Urinary bladder (tissue), 4 donors: ENCODE data around the gene METTL22. TPM values are rescaled to one million over a fixed set of nuclear protein-coding genes. Genes with fewer than 3 reads are reported as not detected.

Experiments
- DNase-seq: peaks from one replicate; pipeline ENCODE4 v3.0.0-alpha.2; 2015; ENCODE audit errors: extremely low spot score
- H3K27ac ChIP-seq: one replicate; pipeline ENCODE4 v1.5.1; 2013; ENCODE audit warnings: low read depth, mild to moderate bottlenecking, moderate library complexity
- H3K36me3 ChIP-seq: one replicate; pipeline ENCODE4 v1.6.1; 2013; ENCODE audit warnings: mild to moderate bottlenecking, moderate library complexity; ENCODE audit not compliant: insufficient read depth
- H3K4me1 ChIP-seq: one replicate; pipeline ENCODE4 v1.6.1; 2013; ENCODE audit warnings: mild to moderate bottlenecking, moderate library complexity; ENCODE audit not compliant: insufficient read depth
- H3K4me3 ChIP-seq: one replicate; pipeline ENCODE4 v1.5.1; 2013; ENCODE audit warnings: low read depth, low read length
- WGBS: extraction: QIAGEN DNeasy Blood & Tissue Kit; methylation state at CpG from one replicate; pipeline ENCODE4 v1.1.7; 2013; 5-methylcytosine and 5-hydroxymethylcytosine counted together
- polyA plus RNA-seq: library from polyadenylated mRNA; stranded (reverse); fragments of 200-250 nt; gene quantifications from one replicate; pipeline ENCODE4 v1.2.3, GENCODE V29; 2013
- total RNA-seq: library from RNA; depleted of rRNA; stranded (reverse); fragments of >200 nt; gene quantifications from one replicate; pipeline ENCODE4 v1.2.3, GENCODE V29; 2014
- donor health status: healthy with polysubstance abuse.
- donor health status: healthy.

METTL22 gene
- total and polyA plus RNA-seq, 2 donors, result 22.4 to 25.2 TPM

- WGBS, result 77% methylated on average over 9 of the region's 9 CpGs
- Histone ChIP-seq H3K27ac (no peak overlapping the region), H3K4me1 (no peaks in the 10 kb centered on the region), H3K36me3 (peaks cover 6% of the 10 kb centered on the region), H3K4me3 (no peak overlapping the region)
- no peak for DNase-seq
Observed at GRCh38 chr16:8631373-8631772, 9.9 kb downstream of the METTL22 start.

- Histone ChIP-seq H3K27ac (no peak overlapping the region), H3K4me3 (no peak overlapping the region), H3K36me3 (peaks cover 3% of the 10 kb centered on the region), H3K4me1 (no peaks in the 10 kb centered on the region)
- WGBS, result 68% methylated on average over 15 of the region's 15 CpGs
- DNase-seq, result no peak
Observed at GRCh38 chr16:8631818-8632465, 10.4 kb downstream of the METTL22 start.

GRCh38 chr16:8632675-8633182, 11.2 kb downstream of the METTL22 start:
- WGBS, result 83% methylated on average over 5 of the region's 5 CpGs
- H3K27ac ChIP-seq, result no peak overlapping the region
- no peak for DNase-seq
- no peak overlapping the region for H3K4me3 ChIP-seq
- peaks cover 4% of the 10 kb centered on the region for H3K36me3 ChIP-seq
- no peaks in the 10 kb centered on the region for H3K4me1 ChIP-seq

- 82% methylated on average over 18 of the region's 18 CpGs for WGBS
- Histone ChIP-seq H3K4me1 (no peaks in the 10 kb centered on the region), H3K4me3 (no peak overlapping the region)
Observed at GRCh38 chr16:8634991-8635736, 13.7 kb downstream of the METTL22 start.

GRCh38 chr16:8639694-8640093, 18.2 kb downstream of the METTL22 start:
- Histone ChIP-seq H3K4me3 (no peak overlapping the region), H3K27ac (no peak overlapping the region), H3K4me1 (no peaks in the 10 kb centered on the region), H3K36me3 (peaks cover 7% of the 10 kb centered on the region)
- WGBS, result 75% methylated on average over 13 of the region's 13 CpGs
- DNase-seq, result no peak

More at GRCh38 chr16:8634991-8635736, 13.7 kb downstream of the METTL22 start:
- no peak for DNase-seq
- Histone ChIP-seq H3K36me3 (peaks cover 4% of the 10 kb centered on the region), H3K27ac (no peak overlapping the region)

GRCh38 chr16:8641671-8642070, 20.2 kb downstream of the METTL22 start:
- peaks cover 7% of the 10 kb centered on the region for H3K36me3 ChIP-seq
- WGBS, result 70% methylated on average over 9 of the region's 9 CpGs
- no peak for DNase-seq
- H3K4me3 ChIP-seq, result no peak overlapping the region
- no peak overlapping the region for H3K27ac ChIP-seq
- no peaks in the 10 kb centered on the region for H3K4me1 ChIP-seq

GRCh38 chr16:8642146-8642545, 20.6 kb downstream of the METTL22 start:
- H3K4me3 ChIP-seq, result no peak overlapping the region
- no peak overlapping the region for H3K27ac ChIP-seq
- 88% methylated on average over 16 of the region's 16 CpGs for WGBS
- DNase-seq, result no peak
- H3K4me1 ChIP-seq, result no peaks in the 10 kb centered on the region
- H3K36me3 ChIP-seq, result peaks cover 7% of the 10 kb centered on the region

- H3K4me3 ChIP-seq, result no peak overlapping the region
- no peak for DNase-seq
- peaks cover 5% of the 10 kb centered on the region for H3K36me3 ChIP-seq
- no peak overlapping the region for H3K27ac ChIP-seq
- no peaks in the 10 kb centered on the region for H3K4me1 ChIP-seq
- WGBS, result 80% methylated on average over 29 of the region's 29 CpGs
Observed at GRCh38 chr16:8644211-8645140, 23.0 kb downstream of the METTL22 start.

- DNase-seq, result no peak
- no peak overlapping the region for H3K27ac ChIP-seq
- no peaks in the 10 kb centered on the region for H3K4me1 ChIP-seq
- 81% methylated on average over 11 of the region's 11 CpGs for WGBS
- no peak overlapping the region for H3K4me3 ChIP-seq
- peaks cover 5% of the 10 kb centered on the region for H3K36me3 ChIP-seq
Observed at GRCh38 chr16:8645141-8645521, 23.6 kb downstream of the METTL22 start.

GRCh38 chr16:8645831-8646230, 24.3 kb downstream of the METTL22 start:
- DNase-seq, result no peak
- Histone ChIP-seq H3K4me1 (no peaks in the 10 kb centered on the region), H3K36me3 (peaks cover 5% of the 10 kb centered on the region), H3K4me3 (no peak overlapping the region), H3K27ac (no peak overlapping the region)
- 90% methylated on average over 13 of the region's 13 CpGs for WGBS

GRCh38 chr16:8646326-8647053, 25.0 kb downstream of the METTL22 start:
- Histone ChIP-seq H3K4me1 (no peaks in the 10 kb centered on the region), H3K4me3 (no peak overlapping the region), H3K36me3 (peaks cover 5% of the 10 kb centered on the region), H3K27ac (no peak overlapping the region)
- DNase-seq, result no peak
- WGBS, result 73% methylated on average over 13 of the region's 13 CpGs

GRCh38 chr16:8647721-8648318, 26.3 kb downstream of the METTL22 start:
- H3K36me3 ChIP-seq, result peaks cover 2% of the 10 kb centered on the region
- 75% methylated on average over 9 of the region's 9 CpGs for WGBS
- no peak for DNase-seq

More at GRCh38 chr16:8647721-8648318, 26.3 kb downstream of the METTL22 start:
- Histone ChIP-seq H3K4me1 (no peaks in the 10 kb centered on the region), H3K27ac (no peak overlapping the region), H3K4me3 (no peak overlapping the region)
